T-cell (primary cell): Measurements from ENCODE around the gene P4HA3. TPM values are rescaled to one million over a fixed set of nuclear protein-coding genes. Genes with fewer than 3 reads are reported as not detected.

Experiments used
- ATAC-seq, 4 experiments: fragments of 200-7000 bp in 3 of 4; fragments of 150-1000 bp in 1 of 4; cut with Tn5 transposase; replicated peaks in 1 of 4; 1 replicate in 3 of 4; 2 replicates in 1 of 4; pipeline ENCODE4 v1.10.0; 2021; ENCODE audit warnings: moderate library complexity in 3 of 4, mild to moderate bottlenecking in 2 of 4, moderate number of reproducible peaks in 1 of 4
- CTCF ChIA-PET, 2 donors: fragments of 300-600 bp; sonication (Branson Sonifier 250); formaldehyde crosslinking; loops; one replicate each; lab custom pipeline; 2022; ENCODE audit warnings: antibody characterized with exemption in 2 of 2; lab: Charles Lee
- POLR2A ChIA-PET, 2 donors: fragments of 300-600 bp; sonication (Branson Sonifier 250); formaldehyde crosslinking; loops; one replicate each; lab custom pipeline; 2022; ENCODE audit warnings: antibody characterized with exemption in 2 of 2; lab: Charles Lee
- DNase-seq, 35 experiments: peaks; one replicate each; pipeline versions ENCODE4 v3.0.0 to v3.0.0-alpha.2; 2013 to 2023
- H3K27ac ChIP-seq: one replicate; pipeline ENCODE4 v1.5.1; 2013; ENCODE audit warnings: low read length
- H3K27me3 ChIP-seq, 2 experiments: replicated peaks in 1 of 2; 1 replicate in 1 of 2; 2 replicates in 1 of 2; pipeline versions ENCODE4 v1.6.1 to v1.7.0; 2013; ENCODE audit warnings: low read length in 1 of 2, mixed read lengths in 1 of 2; ENCODE audit not compliant: control insufficient read depth in 2 of 2, insufficient read depth in 2 of 2; ENCODE audit errors: extremely low read depth in 1 of 2
- H3K36me3 ChIP-seq, 2 donors: 1 replicate in 1 of 2; 2 replicates in 1 of 2; pipeline versions ENCODE4 v1.6.1 to v1.7.0; 2013; ENCODE audit warnings: low read length in 1 of 2; ENCODE audit not compliant: control insufficient read depth in 2 of 2, insufficient read depth in 1 of 2; ENCODE audit errors: extremely low read depth in 1 of 2
- H3K4me1 ChIP-seq, 2 experiments: 1 replicate in 1 of 2; 2 replicates in 1 of 2; pipeline versions ENCODE4 v1.6.1 to v1.7.0; 2013; ENCODE audit warnings: low read length in 2 of 2, mixed read lengths in 1 of 2; ENCODE audit not compliant: insufficient read depth in 2 of 2, control insufficient read depth in 1 of 2; ENCODE audit errors: extremely low read depth in 1 of 2
- H3K4me3 ChIP-seq, 2 donors: 1 replicate in 1 of 2; 2 replicates in 1 of 2; pipeline versions ENCODE4 v1.5.1 to v1.7.0; 2013; ENCODE audit warnings: mild to moderate bottlenecking in 2 of 2, low read length in 1 of 2, moderate library complexity in 1 of 2; ENCODE audit not compliant: control insufficient read depth in 1 of 2; ENCODE audit errors: extremely low read depth in 1 of 2
- H3K9me3 ChIP-seq: 2 replicates; pipeline ENCODE4 v1.7.0; 2013
- H3K27ac Mint-ChIP-seq, 2 donors: one replicate each; pipeline ENCODE4 v1.8.0; 2020 to 2021; ENCODE audit warnings: mild to moderate bottlenecking in 2 of 2, mixed read lengths in 2 of 2
- H3K27me3 Mint-ChIP-seq, 2 donors: one replicate each; pipeline ENCODE4 v1.8.0; 2021 to 2022; ENCODE audit warnings: mixed read lengths in 2 of 2
- H3K36me3 Mint-ChIP-seq: one replicate; pipeline ENCODE4 v1.8.0; 2021; ENCODE audit warnings: mixed read lengths
- H3K4me1 Mint-ChIP-seq, 3 donors: one replicate each; pipeline ENCODE4 v1.8.0; 2020 to 2022; ENCODE audit warnings: mixed read lengths in 3 of 3, mild to moderate bottlenecking in 1 of 3
- H3K4me3 Mint-ChIP-seq, 3 donors: one replicate each; pipeline ENCODE4 v1.8.0; 2020 to 2022; ENCODE audit warnings: mild to moderate bottlenecking in 3 of 3, mixed read lengths in 3 of 3, moderate library complexity in 3 of 3
- H3K9me3 Mint-ChIP-seq, 3 donors: one replicate each; pipeline ENCODE4 v1.8.0; 2020 to 2022; ENCODE audit warnings: mixed read lengths in 3 of 3
- WGBS: methylation state at CpG from one replicate; pipeline ENCODE4 v1.1.5; 2013; ENCODE audit warnings: missing lambda C conversion rate; ENCODE audit not compliant: insufficient coverage; 5-methylcytosine and 5-hydroxymethylcytosine counted together
- total RNA-seq, 35 experiments: library from RNA in 6 of 35; stranded (reverse) in 6 of 35; fragments of 120-200 nt in 1 of 35; gene quantifications; one replicate each; pipeline versions ENCODE4 v1.2.1 to v1.2.4 and lab custom pipeline; 2013 to 2026

The P4HA3 gene
- total RNA-seq, 5 donors from 2014 or later (not counting 1 experiment from before 2014, with no cell fraction given): not detected

- Mint-ChIP-seq H3K9me3 (no peaks in the 10 kb centered on the region), H3K27me3 (peaks cover 0 to 3% of the 10 kb centered on the region in 2 donors), H3K4me1 (peaks cover 6 to 8% (median 7%) of the 10 kb centered on the region in 3 donors), H3K36me3 (peaks cover 18% of the 10 kb centered on the region), H3K27ac (no peak overlapping the region), H3K4me3 (no peak overlapping the region)
- WGBS: 77% methylated on average over 4 of the region's 5 CpGs
- H3K27me3 ChIP-seq: peaks cover 0 to 2% of the 10 kb centered on the region in 2 experiments
- ChIA-PET CTCF (interaction anchor here (1.2 to 1.9 kb wide), 6 partner anchors 9 to 193 kb away, joined by 3 to 21 read pairs (median 6); no protein-coding TSS in a partner anchor), POLR2A (no interaction called here)
- DNase-seq (no peak), ATAC-seq (no peak)
- H3K4me1 ChIP-seq: no peaks in the 10 kb centered on the region
- peaks cover 6 to 23% of the 10 kb centered on the region in 2 donors for H3K36me3 ChIP-seq
- H3K9me3 ChIP-seq: no peaks in the 10 kb centered on the region
- H3K27ac ChIP-seq: no peak overlapping the region
- no peak overlapping the region for H3K4me3 ChIP-seq
These were observed 54.9 kb downstream of the P4HA3 start for GRCh38 chr11:74256378-74257133.

GRCh38 chr11:74255741-74256375 is 55.6 kb downstream of the P4HA3 start:
- no peak overlapping the region for H3K4me3 ChIP-seq
- no peak overlapping the region for H3K27ac ChIP-seq
- peaks cover 0 to 2% of the 10 kb centered on the region in 2 experiments for H3K27me3 ChIP-seq
- DNase-seq (peak in 34 of 35 experiments; percentile 15 to 78 (median 42)), ATAC-seq (peak; percentile 69 to 80 (median 77))
- ChIA-PET CTCF (interaction anchor here (0.7 to 1.9 kb wide), 11 partner anchors 9 to 194 kb away, joined by 3 to 21 read pairs (median 3); no protein-coding TSS in a partner anchor), POLR2A (no interaction called here)
- no peaks in the 10 kb centered on the region for H3K9me3 ChIP-seq
- Mint-ChIP-seq H3K27ac (no peak overlapping the region), H3K36me3 (peaks cover 18% of the 10 kb centered on the region), H3K4me3 (no peak overlapping the region), H3K27me3 (no peaks in the 10 kb centered on the region), H3K4me1 (peaks cover 6 to 8% (median 7%) of the 10 kb centered on the region in 3 donors), H3K9me3 (no peaks in the 10 kb centered on the region)
- H3K36me3 ChIP-seq: peaks cover 6 to 30% of the 10 kb centered on the region in 2 donors
- no peaks in the 10 kb centered on the region for H3K4me1 ChIP-seq
- 100% methylated on average over 1 of the region's 5 CpGs for WGBS

GRCh38 chr11:74253361-74253760 is 58.1 kb downstream of the P4HA3 start:
- Histone ChIP-seq H3K27ac (no peak overlapping the region), H3K4me3 (no peak overlapping the region), H3K4me1 (no peaks in the 10 kb centered on the region), H3K36me3 (peaks cover 6 to 35% of the 10 kb centered on the region in 2 donors), H3K27me3 (no peaks in the 10 kb centered on the region), H3K9me3 (no peaks in the 10 kb centered on the region)
- no peaks in the 10 kb centered on the region for H3K9me3 Mint-ChIP-seq
- no peak overlapping the region for H3K27ac Mint-ChIP-seq
- DNase-seq (no peak), ATAC-seq (no peak)
- H3K4me3 Mint-ChIP-seq: no peak overlapping the region
- H3K27me3 Mint-ChIP-seq: no peaks in the 10 kb centered on the region
- CTCF ChIA-PET: no interaction called here
- POLR2A ChIA-PET: no interaction called here
- H3K4me1 Mint-ChIP-seq: peaks cover 6 to 8% (median 7%) of the 10 kb centered on the region in 3 donors
- peaks cover 31% of the 10 kb centered on the region for H3K36me3 Mint-ChIP-seq
- 95% methylated on average over 8 of the region's 8 CpGs for WGBS

GRCh38 chr11:74249496-74249895 is 61.9 kb downstream of the P4HA3 start:
- WGBS: no CpG with 5 or more reads among the region's 2 CpGs
- no peak for DNase-seq
- H3K9me3 ChIP-seq: no peaks in the 10 kb centered on the region
- ChIA-PET POLR2A (no interaction called here), CTCF (no interaction called here)
- Mint-ChIP-seq H3K4me1 (no peaks in the 10 kb centered on the region), H3K4me3 (no peak overlapping the region), H3K27me3 (no peaks in the 10 kb centered on the region), H3K9me3 (no peaks in the 10 kb centered on the region), H3K36me3 (peaks cover 47% of the 10 kb centered on the region), H3K27ac (no peak overlapping the region)
- no peaks in the 10 kb centered on the region for H3K27me3 ChIP-seq
- H3K36me3 ChIP-seq: peaks cover 6 to 49% of the 10 kb centered on the region in 2 donors
- no peaks in the 10 kb centered on the region for H3K4me1 ChIP-seq
- no peak overlapping the region for H3K4me3 ChIP-seq
- H3K27ac ChIP-seq: no peak overlapping the region
- no peak for ATAC-seq

- Mint-ChIP-seq H3K4me1 (no peaks in the 10 kb centered on the region), H3K27ac (no peak overlapping the region), H3K36me3 (peaks cover 42% of the 10 kb centered on the region), H3K27me3 (no peaks in the 10 kb centered on the region), H3K9me3 (no peaks in the 10 kb centered on the region), H3K4me3 (no peak overlapping the region)
- no CpG with 5 or more reads among the region's 1 CpG for WGBS
- ATAC-seq (no peak), DNase-seq (no peak)
- POLR2A ChIA-PET: no interaction called here
- Histone ChIP-seq H3K27me3 (no peaks in the 10 kb centered on the region), H3K36me3 (peaks cover 6 to 39% of the 10 kb centered on the region in 2 donors), H3K27ac (no peak overlapping the region), H3K4me3 (no peak overlapping the region), H3K4me1 (no peaks in the 10 kb centered on the region), H3K9me3 (no peaks in the 10 kb centered on the region)
- CTCF ChIA-PET: no interaction called here
These were observed 63.0 kb downstream of the P4HA3 start for GRCh38 chr11:74248469-74248868.

GRCh38 chr11:74238243-74238642 is 73.2 kb downstream of the P4HA3 start:
- CTCF ChIA-PET: no interaction called here
- POLR2A ChIA-PET: no interaction called here
- H3K36me3 Mint-ChIP-seq: peaks cover 42% of the 10 kb centered on the region

More at GRCh38 chr11:74238243-74238642, 73.2 kb downstream of the P4HA3 start:
- Mint-ChIP-seq H3K27ac (peak overlapping the region; percentile 52 to 69), H3K4me1 (peaks cover 5 to 14% (median 6%) of the 10 kb centered on the region in 3 donors), H3K4me3 (no peak overlapping the region), H3K27me3 (no peaks in the 10 kb centered on the region), H3K9me3 (no peaks in the 10 kb centered on the region)
- no CpG with 5 or more reads among the region's 1 CpG for WGBS
- no peak for DNase-seq
- Histone ChIP-seq H3K27me3 (no peaks in the 10 kb centered on the region), H3K27ac (no peak overlapping the region), H3K36me3 (peaks cover 0 to 29% of the 10 kb centered on the region in 2 donors), H3K9me3 (no peaks in the 10 kb centered on the region), H3K4me3 (no peak overlapping the region), H3K4me1 (peaks cover 7 to 25% of the 10 kb centered on the region in 2 experiments)
- no peak for ATAC-seq
